22Rv1 (cell line): ENCODE results near the gene RASSF1.

Experiments
- H3K27ac ChIP-seq: fragments of 450-650 bp; 2 replicates; pipeline ENCODE4 v1.5.1; 2017
- CTCF ChIP-seq: fragments of 450-650 bp; IDR thresholded peaks from 2 replicates; pipeline ENCODE4 v1.5.1; 2017; ENCODE audit warnings: mild to moderate bottlenecking
- ZFX ChIP-seq: fragments of 450-650 bp; IDR thresholded peaks from 2 replicates; pipeline ENCODE4 v1.6.1; 2017; ENCODE audit warnings: antibody characterized with exemption, borderline replicate concordance

RASSF1 gene

GRCh38 chr3:50303013-50303815, 37.4 kb downstream of the RASSF1 start, which contains the start of gene HYAL1:
HYAL1 (minus strand) TSS chr3:50303574; CDS start chr3:50302956, 618 bp downstream.
- TF ChIP-seq CTCF (no peak), ZFX (no peak)

GRCh38 chr3:50302095-50303012, 38.3 kb downstream of the RASSF1 start:
- TF ChIP-seq CTCF (no peak), ZFX (no peak)

More at GRCh38 chr3:50303013-50303815, 37.4 kb downstream of the RASSF1 start, which contains the start of gene HYAL1:
- peak within 1 kb of the TSS; percentile 38; the same call in 1 of the 2 replicates for H3K27ac ChIP-seq

GRCh38 chr3:50300681-50301254, 39.9 kb downstream of the RASSF1 start:
- TF ChIP-seq CTCF (no peak), ZFX (no peak)
- H3K27ac ChIP-seq, result peak overlapping the region; percentile 96

More at GRCh38 chr3:50302095-50303012, 38.3 kb downstream of the RASSF1 start:
- peak overlapping the region; percentile 38; the same call in 1 of the 2 replicates for H3K27ac ChIP-seq

- TF ChIP-seq ZFX (no peak), CTCF (no peak)
- peak overlapping the region; percentile 96 for H3K27ac ChIP-seq
Observed at GRCh38 chr3:50299929-50300680, 40.5 kb downstream of the RASSF1 start.

GRCh38 chr3:50299638-50299928, 41.1 kb downstream of the RASSF1 start:
- TF ChIP-seq ZFX, result no peak
- no peak for TF ChIP-seq CTCF
- H3K27ac ChIP-seq, result peak overlapping the region; percentile 96

GRCh38 chr3:50298836-50299637, 41.6 kb downstream of the RASSF1 start, which contains the start of the genes HYAL3 and NAA80:
HYAL3 (minus strand) TSS chr3:50299405; CDS start chr3:50295602, 3,803 bp downstream.
NAA80 (minus strand) TSS chr3:50299405; CDS start chr3:50297463, 1,942 bp downstream.
- peak within 1 kb of the TSS; percentile 96 for H3K27ac ChIP-seq
- TF ChIP-seq ZFX (no peak), CTCF (peak; percentile 58)
